Activated naive CD4-positive, alpha-beta T cell treated with anti-CD3 and anti-CD28 coated beads for 36 hours (primary cell): ENCODE data around the gene CD101. TPM values are rescaled to one million over a fixed set of nuclear protein-coding genes. Genes with fewer than 3 reads are reported as not detected.

Experiments
- total RNA-seq, 2 experiments: library from RNA; stranded (reverse); gene quantifications; one replicate each; pipeline ENCODE4 v1.2.3, GENCODE V29; 2021

CD101 gene
- total RNA-seq, 2 experiments from 2014 or later = 0.83 to 1.1 TPM

Other genes with a start within 250 kb of the CD101 start
- 100 to 1,000 TPM; 251 to 264 TPM for gene CD2, start 247.3 kb upstream of the CD101 start, total RNA-seq
- gene PTGFRN, start 91.8 kb upstream of the CD101 start, total RNA-seq = 10 to 100 TPM; 24.0 to 28.0 TPM
- gene TTF2, start 58.6 kb downstream of the CD101 start, total RNA-seq = 100 to 1,000 TPM; 113 to 122 TPM
- gene TRIM45, start 120.0 kb downstream of the CD101 start, total RNA-seq = under 1 TPM; 0.17 TPM
- gene VTCN1, start 209.2 kb downstream of the CD101 start, total RNA-seq = not detected